Stimulated activated CD4-positive, alpha-beta T cell treated with anti-CD3 and anti-CD28 coated beads, Interleukin-4, amount 100 ng/mL, for 48 hours (primary cell): ENCODE results near the gene DSC2.
"Not testable (repeated sequence)": the region's sequence is repeated elsewhere in the genome, so short reads cannot be mapped to it uniquely, and the experiment has no call there.

Experiments
- DNase-seq, 2 donors: peaks; one replicate each; pipeline ENCODE4 v3.0.0-alpha.2; 2020; ENCODE audit warnings: low read depth in 2 of 2

Gene DSC2

DNA sequence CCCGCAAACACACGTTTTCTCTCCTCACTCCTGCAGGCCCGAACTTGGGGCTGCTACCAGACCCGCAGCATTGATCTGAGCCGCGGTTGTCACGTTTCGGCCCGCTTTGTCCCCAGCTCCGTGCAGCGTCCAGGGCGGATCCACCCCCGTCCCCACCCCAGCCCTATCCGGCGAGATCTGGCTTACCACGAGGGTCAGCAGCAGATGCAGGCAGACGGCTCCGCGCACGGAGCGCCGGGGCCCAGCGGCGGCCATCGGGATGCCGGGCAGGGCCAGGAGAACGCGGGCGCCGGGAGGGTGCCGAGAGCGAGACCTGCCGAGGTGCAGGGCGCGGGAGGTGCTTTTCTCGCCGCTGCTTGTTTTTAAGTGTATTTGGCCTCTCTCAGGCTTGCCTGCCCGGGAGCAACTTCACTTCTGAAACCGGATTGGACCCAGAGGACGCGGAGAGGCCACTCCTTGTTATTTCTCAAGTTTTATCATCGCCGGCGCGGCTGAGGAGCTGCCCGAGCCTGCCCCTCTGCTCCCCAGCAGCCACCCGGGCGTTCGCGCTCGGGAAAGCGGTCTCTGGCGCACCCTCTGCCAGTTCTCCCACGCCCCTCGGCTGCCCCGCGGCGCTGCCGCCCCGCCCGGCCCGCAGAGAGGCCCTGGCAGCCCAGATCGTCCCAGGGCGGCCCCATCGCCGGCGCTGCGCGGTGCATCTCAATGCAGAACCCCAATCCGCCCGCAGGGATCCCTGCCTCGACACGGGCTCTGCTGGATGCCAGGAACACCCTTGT, 59.6 kb downstream of the DSC2 start, which contains the start of gene DSC3:
TSS of gene DSC3 (minus strand) at position 337 of the 776 bp plus-strand sequence. CDS start at position 255, 82 bp downstream.
- DNase-seq = no peak

DNA sequence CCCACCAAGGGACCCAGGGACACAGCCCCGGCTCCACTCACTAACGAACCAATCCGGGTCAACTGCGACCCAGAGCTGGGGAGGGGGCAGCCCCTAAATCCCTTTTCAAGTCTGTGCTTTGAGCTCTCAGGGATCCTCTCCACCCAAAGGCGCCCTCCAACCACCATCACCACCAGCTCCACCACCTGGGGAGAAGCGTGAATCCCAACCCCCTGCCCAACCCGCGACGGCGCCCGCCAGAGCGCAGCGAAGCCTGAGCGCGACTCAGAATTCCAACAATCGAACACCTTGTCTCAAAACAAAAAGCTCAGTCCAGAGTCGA, 60.2 kb downstream of the DSC2 start:
- no peak for DNase-seq

DNA sequence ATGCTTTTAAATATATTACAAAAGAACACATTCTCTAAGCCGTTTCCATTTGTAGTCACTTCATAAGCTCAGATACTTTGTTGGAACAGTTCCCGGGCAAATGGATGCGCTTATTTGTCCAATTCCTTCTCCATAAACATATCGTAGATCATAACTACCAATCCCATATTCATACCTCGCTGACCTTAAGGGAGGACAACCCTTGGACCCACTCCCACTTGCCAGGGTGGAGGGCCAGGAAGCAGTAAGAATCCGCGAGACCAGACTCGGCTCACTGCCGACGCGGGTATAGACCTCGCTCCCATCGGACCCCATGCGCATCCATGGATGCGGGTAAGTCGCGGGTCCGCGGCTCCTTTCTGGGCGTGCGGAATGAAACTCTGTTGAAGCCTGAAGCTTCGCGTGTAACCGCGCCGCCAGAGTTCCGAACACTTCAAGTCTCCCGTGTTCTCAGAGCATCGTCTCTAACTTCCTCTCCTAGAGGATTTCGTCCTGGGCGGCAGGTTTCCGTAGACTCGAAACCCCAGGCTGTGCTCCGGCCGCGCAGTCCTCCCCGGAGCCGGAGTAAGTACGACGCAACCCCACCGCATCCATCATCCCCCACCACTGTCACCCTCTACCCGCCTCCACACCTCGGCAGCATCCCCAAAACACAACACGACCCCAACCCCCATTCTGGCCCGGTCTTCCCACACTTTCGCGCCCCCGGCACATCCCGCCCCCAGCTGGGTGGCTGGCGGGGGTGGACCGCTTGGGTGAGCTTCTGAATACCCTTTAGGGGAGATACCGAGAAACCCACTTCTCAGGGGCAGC, 60.7 kb downstream of the DSC2 start:
- DNase-seq = no peak

DNA sequence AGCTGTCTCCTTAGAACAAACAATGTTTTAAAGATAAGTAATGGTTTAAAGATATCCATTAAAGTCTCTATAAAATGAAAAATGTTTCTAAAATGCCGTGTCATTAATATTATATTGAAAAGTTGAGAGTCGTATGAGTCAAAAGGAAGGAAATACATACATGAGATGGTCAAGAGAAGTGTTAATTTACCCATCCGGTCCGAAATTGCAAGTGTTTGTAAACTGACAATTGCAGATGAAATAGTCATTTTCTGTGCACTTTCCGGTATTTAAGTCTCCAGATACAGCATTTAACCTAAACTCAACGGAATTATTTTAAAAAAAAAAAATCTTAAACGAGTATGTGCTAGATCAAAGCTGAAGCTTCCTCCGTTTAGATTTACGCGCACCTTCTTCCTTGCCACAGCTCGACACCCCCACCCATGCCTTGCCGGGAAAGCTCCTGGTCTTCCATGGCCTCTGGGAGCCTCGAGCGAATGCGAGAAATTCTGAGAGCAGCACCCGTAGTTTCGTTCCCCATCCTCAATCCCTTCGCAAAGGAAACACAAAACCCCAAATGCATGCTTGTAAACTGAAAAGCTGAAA, 61.4 kb downstream of the DSC2 start:
- DNase-seq = no peak

DNA sequence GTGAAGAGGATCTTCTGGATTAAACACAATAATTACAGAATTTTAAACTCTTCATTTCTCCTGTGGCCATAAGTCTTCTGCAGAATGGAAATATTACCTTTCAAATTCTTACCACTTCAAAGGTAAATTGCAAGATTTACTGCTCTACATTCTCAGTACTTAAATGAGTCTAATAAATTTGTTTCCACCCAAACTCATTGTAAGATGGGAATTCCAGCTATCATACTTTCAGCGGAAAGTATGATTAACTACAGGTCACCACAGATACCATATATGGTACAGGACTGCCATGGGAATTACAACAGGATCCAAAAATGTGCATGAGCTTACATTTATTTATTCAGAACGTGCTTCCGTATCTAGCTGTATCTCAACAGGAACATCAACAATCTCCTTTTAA, 62.8 kb downstream of the DSC2 start:
- DNase-seq = no peak

DNA sequence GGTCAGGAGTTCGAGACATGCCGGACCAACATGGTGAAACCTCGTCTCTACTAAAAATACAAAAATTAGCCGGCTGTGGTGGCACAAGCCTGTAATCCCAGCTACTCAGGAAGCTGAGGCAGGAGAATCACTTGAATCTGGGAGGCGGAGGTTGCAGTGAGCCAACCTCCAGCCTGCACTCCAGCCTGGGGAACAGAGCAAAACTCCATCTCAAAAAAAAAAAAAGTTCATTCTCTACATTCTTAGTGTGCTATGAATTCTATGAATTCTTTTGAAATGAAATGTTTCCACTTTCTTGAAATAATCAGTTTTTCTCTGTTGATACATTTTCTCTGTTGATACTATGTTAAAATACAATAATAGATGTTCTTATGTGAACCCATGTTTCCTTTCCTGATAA, 64.5 kb downstream of the DSC2 start:
- DNase-seq = not testable (repeated sequence)

DNA sequence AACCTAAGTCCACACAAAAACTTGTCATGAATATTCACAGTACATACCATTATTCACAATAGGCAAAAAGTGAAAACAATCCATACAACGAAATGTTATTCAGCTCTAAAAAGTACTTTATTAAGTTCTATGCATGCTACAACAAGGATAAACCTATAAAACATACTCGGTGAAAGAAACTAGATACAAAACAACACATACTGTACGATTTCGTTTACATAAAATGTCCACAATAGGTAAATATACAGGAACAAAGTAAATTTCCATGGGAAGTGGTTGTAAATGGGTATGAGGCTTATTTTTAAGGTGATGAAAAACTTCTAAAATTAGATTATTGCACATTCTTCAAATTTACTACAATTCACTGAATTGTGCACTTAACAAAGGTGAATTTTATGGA, 67.7 kb downstream of the DSC2 start:
- no peak for DNase-seq

DNA sequence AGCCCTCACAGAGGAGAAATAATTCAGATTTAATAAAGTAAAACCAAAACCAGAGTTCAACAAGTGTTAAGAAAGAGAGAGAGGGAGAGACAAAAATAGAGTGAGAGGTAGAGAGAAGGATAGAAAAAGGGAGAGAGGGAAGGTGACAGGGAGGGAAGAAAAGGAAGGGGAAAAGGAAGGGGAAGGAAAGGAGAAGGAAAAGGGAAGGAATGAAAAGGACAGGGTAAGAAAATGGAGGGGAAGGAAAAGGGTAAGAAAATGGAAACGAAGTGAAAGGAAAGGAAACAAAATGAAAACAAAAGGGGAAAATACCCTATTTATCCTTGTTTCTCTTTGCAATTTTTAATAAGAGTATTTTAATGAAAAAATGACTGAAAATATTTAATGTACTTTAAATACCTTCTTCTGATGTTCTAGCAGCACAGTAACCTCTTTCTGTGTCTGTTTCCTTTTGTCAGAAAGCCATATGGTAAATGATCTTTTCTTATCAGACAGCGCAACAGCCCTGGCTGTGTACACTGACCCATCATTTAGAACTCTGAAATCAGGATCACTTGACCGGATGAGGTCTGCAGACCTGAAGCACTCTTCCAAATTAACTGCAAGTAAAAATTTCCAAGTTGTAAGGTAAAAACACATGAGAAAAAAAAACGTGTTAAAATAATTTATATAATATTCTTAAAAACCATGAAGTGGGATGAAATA, 71.5 kb downstream of the DSC2 start:
- no peak for DNase-seq

DNA sequence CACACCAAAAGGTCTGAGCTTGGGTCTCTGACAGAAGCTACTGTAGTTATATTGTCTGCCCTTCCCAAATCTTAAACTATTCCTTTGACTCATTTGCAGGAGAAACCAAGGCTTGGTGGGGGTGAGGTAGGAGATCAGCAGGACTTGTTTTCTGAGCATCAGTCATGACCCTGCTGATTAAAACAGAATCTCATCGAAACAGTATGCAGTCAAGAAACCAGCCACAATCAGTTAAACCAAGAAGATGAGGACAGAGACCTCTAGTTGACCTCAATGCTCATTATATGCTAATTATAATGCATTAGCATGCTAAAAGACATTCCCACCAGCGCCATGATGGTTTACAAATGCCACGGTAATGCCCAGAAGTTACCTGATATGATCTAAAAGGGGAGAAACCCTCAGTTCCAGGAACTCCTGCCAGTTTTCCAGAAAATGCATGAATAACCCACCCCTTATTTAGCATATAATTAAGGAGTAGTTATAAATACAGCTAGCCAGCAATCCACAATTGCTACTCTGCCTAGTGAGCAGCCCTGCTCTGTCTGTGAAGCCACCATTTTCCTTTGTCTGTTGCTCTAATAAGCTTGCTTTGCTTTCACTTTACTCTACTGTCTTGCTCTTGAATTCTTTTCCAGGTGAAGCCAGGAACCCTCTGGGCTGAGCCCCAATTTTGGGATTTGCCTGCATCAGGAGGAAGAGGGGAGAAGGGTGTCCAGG, 86.3 kb downstream of the DSC2 start:
- no peak for DNase-seq

DNA sequence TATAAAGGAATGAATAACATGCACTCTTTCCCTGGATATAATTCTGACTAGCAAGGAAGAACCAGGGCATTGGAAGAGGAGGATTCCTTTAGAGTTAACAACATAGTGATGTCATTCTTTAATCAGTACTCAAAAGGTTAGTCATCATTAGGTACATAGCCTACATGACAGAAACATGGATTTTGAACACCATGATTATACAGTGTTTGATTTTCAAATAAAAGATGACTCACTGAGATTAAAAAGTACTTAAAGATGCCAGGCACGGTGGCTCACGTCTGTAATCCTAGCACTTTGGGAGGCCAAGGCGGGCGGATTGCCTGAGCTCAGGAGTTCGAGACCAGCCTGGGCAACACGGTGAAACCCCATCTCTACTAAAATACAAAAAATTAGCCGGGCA, 90.8 kb downstream of the DSC2 start:
- DNase-seq = not testable (repeated sequence)

DNA sequence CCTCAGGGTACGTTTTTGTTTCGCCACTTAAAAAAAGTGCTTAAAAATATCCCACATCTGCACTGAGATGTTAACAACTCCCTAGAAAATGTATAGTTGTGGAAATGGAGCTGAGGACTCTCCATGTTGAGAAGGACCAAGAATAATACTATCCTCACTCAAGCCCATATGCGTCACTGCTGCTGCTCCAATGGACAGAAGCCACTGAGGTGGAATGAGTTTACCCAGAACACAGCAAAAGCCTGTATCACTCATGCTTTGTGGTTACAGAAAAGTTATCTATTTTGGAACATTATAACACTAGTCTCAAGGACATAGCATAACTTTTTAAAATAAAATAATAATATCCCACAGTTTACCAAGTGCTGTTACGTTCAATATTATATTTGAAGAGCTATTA, 91.6 kb downstream of the DSC2 start:
- no peak for DNase-seq
